SU-DHL-6 (cell line): ENCODE measurements around the gene NASP.

Experiments used
- EZH2phosphoT487 ChIP-seq: fragments of 200-600 bp; sonication (generic), shearing (Covaris generic); conservative IDR thresholded peaks from 2 replicates; pipeline ENCODE4 v1.6.1; 2018; ENCODE audit warnings: mild to moderate bottlenecking, antibody characterized with exemption, low read length, moderate library complexity, mixed read lengths
- TF ChIP-seq, protein P1 (sequence below): fragments of 200-600 bp; sonication (generic); IDR thresholded peaks from one replicate; pipeline ENCODE4 v1.5.1; 2017; ENCODE audit warnings: antibody characterized with exemption, mild to moderate bottlenecking, low read length, moderate library complexity; ENCODE audit not compliant: insufficient read depth, poor library complexity, severe bottlenecking

DNA sequence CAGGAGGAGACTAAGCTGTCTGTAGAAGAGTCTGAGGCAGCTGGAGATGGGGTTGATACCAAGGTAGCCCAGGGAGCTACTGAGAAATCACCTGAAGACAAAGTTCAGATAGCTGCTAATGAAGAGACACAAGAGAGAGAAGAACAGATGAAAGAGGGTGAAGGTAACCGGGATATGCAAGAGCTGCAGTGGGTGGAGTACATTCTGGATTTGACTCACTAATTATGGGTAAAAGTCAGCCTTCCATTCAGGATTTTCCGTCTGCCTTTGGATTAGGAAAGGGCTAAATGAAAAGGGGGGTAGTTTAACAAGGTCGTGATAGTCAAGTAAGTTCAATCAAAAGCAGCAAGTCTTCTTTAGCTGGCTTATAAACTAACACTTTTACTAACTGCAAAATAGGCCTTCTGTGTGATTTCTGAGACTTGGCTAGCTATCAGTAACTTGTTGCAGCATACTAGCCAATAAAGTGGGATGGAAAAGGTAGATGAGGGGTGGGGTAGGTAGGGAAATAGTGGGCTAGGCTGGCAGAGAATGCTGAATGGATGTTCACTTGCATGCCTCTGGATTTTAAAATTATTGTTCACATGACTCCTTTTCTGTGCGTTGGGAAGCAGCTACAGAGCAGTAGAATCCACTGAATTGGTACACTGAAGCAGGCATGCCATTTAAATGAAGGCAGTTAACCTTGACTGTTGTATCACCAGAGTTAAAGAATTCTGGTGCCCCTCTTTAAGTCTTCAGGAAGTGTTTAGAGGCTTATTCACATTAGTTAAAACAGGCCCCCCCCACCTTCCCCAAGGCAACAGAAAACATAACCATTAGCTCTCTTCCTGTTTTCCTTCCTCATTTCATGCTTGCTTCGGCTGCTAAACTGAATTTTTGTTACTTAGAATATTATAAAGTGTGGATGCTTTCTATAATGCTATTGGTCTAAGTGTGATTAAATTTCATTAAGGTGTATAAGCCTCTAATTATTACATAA lies 24.6 kb downstream of the NASP start:
- TF ChIP-seq, protein P1, sequence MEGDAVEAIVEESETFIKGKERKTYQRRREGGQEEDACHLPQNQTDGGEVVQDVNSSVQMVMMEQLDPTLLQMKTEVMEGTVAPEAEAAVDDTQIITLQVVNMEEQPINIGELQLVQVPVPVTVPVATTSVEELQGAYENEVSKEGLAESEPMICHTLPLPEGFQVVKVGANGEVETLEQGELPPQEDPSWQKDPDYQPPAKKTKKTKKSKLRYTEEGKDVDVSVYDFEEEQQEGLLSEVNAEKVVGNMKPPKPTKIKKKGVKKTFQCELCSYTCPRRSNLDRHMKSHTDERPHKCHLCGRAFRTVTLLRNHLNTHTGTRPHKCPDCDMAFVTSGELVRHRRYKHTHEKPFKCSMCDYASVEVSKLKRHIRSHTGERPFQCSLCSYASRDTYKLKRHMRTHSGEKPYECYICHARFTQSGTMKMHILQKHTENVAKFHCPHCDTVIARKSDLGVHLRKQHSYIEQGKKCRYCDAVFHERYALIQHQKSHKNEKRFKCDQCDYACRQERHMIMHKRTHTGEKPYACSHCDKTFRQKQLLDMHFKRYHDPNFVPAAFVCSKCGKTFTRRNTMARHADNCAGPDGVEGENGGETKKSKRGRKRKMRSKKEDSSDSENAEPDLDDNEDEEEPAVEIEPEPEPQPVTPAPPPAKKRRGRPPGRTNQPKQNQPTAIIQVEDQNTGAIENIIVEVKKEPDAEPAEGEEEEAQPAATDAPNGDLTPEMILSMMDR, result no peak
- no peak for TF ChIP-seq EZH2phosphoT487
